SK-N-MC (cell line): ENCODE data around the gene GREB1.

Experiments
- EZH2 ChIP-seq: fragments of 200-600 bp; sonication (generic); IDR thresholded peaks from one replicate; pipeline ENCODE4 v1.6.1; 2017; ENCODE audit warnings: antibody characterized with exemption
- FOXP2 ChIP-seq: optimal IDR thresholded peaks from 2 replicates; pipeline ENCODE3; 2011; ENCODE audit warnings: mild to moderate bottlenecking, moderate library complexity; ENCODE audit not compliant: insufficient read depth; ENCODE audit errors: extremely low read length, control extremely low read depth
- POLR2AphosphoS5 ChIP-seq: IDR thresholded peaks from 2 replicates; pipeline ENCODE4 v1.6.1; 2012; ENCODE audit warnings: mild to moderate bottlenecking, low read depth, low read length, borderline replicate concordance

DNA sequence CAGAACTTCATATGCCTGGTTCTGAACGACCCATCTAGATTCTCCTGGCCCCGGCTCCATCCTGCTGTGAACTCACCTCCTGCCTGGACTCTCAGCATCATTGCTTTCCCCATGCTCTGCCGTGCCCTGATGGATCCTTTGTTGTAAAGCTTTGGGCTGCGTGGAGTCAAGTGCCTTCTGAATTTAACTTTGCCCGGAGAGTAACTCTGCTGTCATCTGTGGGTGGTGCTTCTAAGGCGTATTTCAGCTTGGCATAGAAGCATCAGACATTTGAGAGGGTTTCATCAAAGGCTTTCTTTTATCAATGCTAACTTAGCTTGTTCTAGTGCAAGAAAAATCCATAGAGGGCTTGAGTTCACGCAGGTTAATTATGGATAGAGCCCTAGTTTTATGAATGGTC, 8.1 kb upstream of the GREB1 start:
- TF ChIP-seq EZH2 (no peak), POLR2AphosphoS5 (no peak), FOXP2 (no peak)
